Progenitor cell of endocrine pancreas (in vitro differentiated cells): ENCODE data around the gene ESPNL. TPM values are rescaled to one million over a fixed set of nuclear protein-coding genes. Genes with fewer than 3 reads are reported as not detected.

Experiments
- DNase-seq: peaks from one replicate; pipeline ENCODE4 v3.0.0; 2021; ENCODE audit warnings: low spot score; ENCODE audit not compliant: unreplicated experiment
- H3K27ac Mint-ChIP-seq: 2 replicates; pipeline ENCODE4 v1.8.0; 2021; ENCODE audit warnings: mild to moderate bottlenecking, moderate library complexity, mixed read lengths
- H3K27me3 Mint-ChIP-seq: 2 replicates; pipeline ENCODE4 v1.8.0; 2021; ENCODE audit warnings: mixed read lengths
- H3K36me3 Mint-ChIP-seq: 2 replicates; pipeline ENCODE4 v1.8.0; 2022; ENCODE audit warnings: mixed read lengths; ENCODE audit not compliant: insufficient read depth
- H3K4me1 Mint-ChIP-seq: 2 replicates; pipeline ENCODE4 v1.8.0; 2021; ENCODE audit warnings: low read depth, mixed read lengths
- H3K4me3 Mint-ChIP-seq: 2 replicates; pipeline ENCODE4 v1.8.0; 2021; ENCODE audit warnings: low read depth, mild to moderate bottlenecking, moderate library complexity, mixed read lengths
- H3K9me3 Mint-ChIP-seq: 2 replicates; pipeline ENCODE4 v1.8.0; 2021; ENCODE audit warnings: low read depth, mixed read lengths
- total RNA-seq: library from RNA; stranded (reverse); gene quantifications from 2 replicates; pipeline ENCODE4 v1.2.1, GENCODE V29; 2021
- TF ChIP-seq, protein P1 (sequence below): fragments of 200-600 bp; sonication (generic); IDR thresholded peaks from one replicate; pipeline ENCODE4 v1.5.0; 2021; ENCODE audit warnings: antibody characterized with exemption, mild to moderate bottlenecking; ENCODE audit not compliant: unreplicated experiment

ESPNL gene
- total RNA-seq, 1 donor from 2014 or later: 0.31 TPM

DNA sequence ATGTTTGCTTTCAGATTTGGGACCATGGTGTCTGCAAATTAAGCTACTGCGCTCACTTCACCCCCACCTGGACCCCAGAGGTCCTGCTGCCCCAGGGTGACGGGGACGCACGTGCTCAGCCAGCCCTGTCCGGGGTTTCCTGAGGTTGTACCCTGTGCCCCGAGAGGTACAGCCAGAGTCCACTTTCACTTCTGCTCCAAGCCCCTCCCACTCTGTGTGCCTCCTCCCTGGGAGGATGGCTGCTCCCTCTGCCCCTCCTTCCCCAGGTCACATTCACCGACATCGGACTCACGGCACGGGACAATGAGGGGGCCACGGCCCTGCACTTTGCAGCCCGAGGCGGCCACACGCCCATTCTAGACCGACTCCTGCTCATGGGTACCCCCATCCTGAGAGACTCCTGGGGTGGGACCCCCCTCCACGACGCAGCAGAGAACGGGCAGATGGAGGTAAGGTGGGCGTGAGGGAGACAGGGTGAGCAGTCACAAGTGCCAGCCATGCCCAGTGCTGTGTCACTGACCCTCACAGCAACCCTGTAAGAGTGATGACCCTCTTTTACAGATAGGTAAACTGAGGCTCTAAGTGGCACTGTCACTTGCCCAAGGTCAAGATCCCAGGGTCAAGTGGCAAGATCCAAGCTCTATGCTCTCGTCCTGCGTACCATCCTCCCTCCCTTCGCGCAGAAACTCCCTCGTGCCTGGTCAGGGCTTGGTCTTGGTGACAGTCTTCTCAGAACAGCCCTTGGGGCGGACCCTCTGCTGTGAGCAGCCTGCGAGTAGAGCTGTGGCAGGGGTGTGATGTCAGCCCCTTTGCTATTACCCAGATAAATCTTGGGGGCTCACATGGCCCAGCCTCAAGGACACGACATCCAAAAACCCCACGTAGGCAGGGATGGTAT, 7.6 kb downstream of the ESPNL start:
- no peak overlapping the region for H3K4me3 Mint-ChIP-seq
- no peak for DNase-seq
- no peaks in the 10 kb centered on the region for H3K27me3 Mint-ChIP-seq
- H3K4me1 Mint-ChIP-seq: peaks cover 1% of the 10 kb centered on the region
- TF ChIP-seq, protein P1, sequence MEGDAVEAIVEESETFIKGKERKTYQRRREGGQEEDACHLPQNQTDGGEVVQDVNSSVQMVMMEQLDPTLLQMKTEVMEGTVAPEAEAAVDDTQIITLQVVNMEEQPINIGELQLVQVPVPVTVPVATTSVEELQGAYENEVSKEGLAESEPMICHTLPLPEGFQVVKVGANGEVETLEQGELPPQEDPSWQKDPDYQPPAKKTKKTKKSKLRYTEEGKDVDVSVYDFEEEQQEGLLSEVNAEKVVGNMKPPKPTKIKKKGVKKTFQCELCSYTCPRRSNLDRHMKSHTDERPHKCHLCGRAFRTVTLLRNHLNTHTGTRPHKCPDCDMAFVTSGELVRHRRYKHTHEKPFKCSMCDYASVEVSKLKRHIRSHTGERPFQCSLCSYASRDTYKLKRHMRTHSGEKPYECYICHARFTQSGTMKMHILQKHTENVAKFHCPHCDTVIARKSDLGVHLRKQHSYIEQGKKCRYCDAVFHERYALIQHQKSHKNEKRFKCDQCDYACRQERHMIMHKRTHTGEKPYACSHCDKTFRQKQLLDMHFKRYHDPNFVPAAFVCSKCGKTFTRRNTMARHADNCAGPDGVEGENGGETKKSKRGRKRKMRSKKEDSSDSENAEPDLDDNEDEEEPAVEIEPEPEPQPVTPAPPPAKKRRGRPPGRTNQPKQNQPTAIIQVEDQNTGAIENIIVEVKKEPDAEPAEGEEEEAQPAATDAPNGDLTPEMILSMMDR: no peak
- H3K36me3 Mint-ChIP-seq: peaks cover 2% of the 10 kb centered on the region
- no peak overlapping the region for H3K27ac Mint-ChIP-seq
- H3K9me3 Mint-ChIP-seq: peaks cover 5% of the 10 kb centered on the region

DNA sequence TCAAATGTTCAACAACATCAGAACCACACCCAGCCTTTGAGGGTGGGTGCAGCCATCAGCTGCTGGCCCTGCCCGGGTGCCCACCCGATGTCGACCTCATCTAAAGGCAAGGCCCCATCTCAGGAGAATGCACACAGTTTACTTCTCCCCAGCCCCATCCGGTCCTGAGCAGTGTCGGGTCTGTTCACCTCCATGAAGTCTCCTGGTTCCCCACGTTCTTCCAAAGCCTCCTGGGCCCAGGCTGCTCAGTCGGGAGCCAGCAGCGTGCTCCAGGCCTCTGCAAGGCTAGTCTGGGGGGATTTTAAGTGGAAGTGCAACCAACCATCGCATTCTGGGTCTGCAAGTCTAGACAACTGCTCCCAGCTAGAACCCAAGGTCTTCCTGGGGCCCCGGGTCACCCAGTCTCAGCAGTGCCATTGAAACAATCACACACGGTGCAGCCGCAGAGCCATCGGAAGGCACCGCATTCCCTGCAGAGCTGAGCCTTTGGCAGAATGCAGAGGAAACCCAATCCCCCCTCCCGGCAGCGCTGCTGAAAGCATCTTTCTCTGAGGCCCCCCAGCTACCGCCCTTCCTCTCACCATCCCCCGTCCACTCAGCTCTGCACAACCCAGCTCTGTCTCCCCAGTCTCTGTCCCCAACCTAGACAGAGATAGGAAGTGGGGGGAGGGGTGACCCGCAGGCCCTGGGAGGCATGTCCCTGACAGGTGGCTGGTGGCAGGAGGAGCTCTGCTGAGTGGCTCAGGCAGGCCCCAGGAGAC, 8.5 kb downstream of the ESPNL start:
- TF ChIP-seq, protein P1: no peak
- Mint-ChIP-seq H3K4me1 (peaks cover 1% of the 10 kb centered on the region), H3K27ac (no peak overlapping the region), H3K36me3 (peaks cover 3% of the 10 kb centered on the region), H3K4me3 (no peak overlapping the region), H3K27me3 (no peaks in the 10 kb centered on the region), H3K9me3 (peaks cover 12% of the 10 kb centered on the region)
- DNase-seq: no peak

DNA sequence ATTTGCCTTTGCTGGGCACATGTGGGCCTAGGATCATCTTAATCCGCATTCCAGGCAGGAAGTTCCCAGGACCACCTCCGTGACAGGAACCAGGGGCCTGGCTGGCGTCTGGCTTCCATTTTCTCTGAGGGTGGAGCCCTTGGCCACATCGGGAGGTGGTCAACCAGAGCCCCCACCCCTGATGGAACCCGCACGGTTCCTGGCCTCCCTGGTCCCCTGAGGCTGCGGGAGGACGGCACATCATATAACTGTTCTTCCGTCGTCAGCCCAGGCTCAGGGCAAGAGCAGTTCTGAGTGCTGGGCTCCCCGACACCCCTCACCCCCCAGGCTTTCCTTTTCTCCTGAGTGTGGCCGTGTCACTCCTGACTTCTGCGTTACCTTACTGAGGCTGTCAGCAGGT, 13.5 kb downstream of the ESPNL start:
- Mint-ChIP-seq H3K9me3 (peaks cover 12% of the 10 kb centered on the region), H3K4me3 (no peak overlapping the region), H3K4me1 (no peaks in the 10 kb centered on the region), H3K27me3 (peaks cover 8% of the 10 kb centered on the region), H3K27ac (no peak overlapping the region), H3K36me3 (peaks cover 3% of the 10 kb centered on the region)
- TF ChIP-seq, protein P1: no peak
- DNase-seq: no peak

DNA sequence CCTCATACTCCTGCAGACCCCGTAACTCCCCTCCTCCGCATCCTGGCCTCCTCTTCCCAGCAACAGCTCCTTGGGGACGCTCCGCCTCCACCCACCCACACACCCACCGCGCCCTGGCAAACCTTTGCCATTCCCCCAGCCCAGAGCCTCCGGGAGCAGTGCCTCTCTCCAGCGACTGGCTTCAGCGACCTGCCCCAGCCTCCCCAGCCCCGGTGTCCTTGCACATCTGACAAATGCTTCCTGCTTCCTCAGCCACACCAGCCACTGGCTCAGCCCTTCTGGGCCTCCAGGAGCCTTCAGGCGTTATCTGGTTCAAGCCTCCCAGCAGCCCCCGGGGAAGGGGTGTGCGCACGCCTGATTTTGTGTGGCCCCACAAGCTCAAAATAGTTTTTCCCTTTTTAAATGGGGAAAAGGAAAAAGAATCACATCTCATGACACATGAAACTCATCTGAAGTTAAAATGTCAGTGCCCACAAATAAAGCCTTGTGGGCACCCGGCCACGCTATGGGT, 14.2 kb downstream of the ESPNL start:
- Mint-ChIP-seq H3K27me3 (peaks cover 12% of the 10 kb centered on the region), H3K4me1 (no peaks in the 10 kb centered on the region), H3K4me3 (no peak overlapping the region), H3K9me3 (peaks cover 12% of the 10 kb centered on the region), H3K27ac (no peak overlapping the region), H3K36me3 (peaks cover 3% of the 10 kb centered on the region)
- no peak for DNase-seq
- TF ChIP-seq, protein P1: no peak
